ENCODE results near the gene EZR. TPM values are rescaled to one million over a fixed set of nuclear protein-coding genes. Genes with fewer than 3 reads are reported as not detected.

The EZR gene
- total RNA-seq, 1 donor from 2014 or later: 195 TPM

DNA sequence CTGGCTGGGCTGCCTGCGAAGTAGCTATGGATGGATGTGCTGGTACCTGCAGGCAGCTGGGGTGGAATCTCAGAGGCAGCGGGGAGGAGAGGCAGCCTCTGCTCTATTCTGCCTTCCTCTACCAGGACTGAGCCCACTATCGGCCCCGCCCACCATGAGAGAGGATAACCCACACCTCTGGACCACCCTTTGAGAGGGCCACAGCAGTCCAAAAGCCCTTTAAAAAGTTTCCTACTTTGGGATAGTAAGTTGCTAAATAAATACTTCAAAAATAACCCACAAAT, 36.1 kb downstream of the EZR start:
- ATAC-seq: no peak
- DNase-seq: no peak
- intact Hi-C loops (cut with micrococcal nuclease): no loop called here

DNA sequence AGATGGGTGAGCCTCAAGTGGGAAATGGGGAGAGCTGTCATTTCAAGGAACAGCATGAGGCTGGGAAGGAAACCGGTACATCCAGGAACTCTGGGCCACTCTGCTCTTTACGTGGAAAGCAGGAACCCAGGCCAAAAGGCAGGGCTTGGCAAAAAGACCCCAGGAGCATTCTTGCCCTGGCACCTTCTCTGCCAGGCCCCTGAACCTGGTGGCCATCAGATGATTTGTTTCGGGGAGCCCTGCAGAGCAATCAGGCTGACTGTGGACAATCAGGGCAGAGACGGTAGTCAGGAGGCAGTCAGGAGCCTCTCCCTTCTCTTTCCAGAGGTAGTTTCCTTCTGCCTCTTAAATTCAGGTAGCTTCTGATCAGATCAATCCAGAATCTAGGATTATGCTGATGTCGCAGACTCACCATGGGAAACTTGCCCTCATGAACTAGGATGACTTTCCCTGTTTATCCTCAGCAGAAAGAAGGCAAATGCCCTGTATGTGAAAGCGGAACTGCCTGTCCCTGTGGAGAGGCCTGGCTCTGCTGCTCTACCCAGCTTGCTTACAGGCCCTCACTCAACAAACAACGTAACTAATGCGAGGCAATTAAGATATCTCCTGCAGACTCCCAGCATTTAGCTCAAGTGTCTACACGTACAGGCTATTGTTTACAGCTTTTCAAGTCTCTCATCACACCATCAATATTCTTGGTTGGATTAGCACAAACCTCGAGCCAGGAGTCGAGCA, 36.6 kb downstream of the EZR start:
- ATAC-seq: no peak
- intact Hi-C loops (cut with micrococcal nuclease): no loop called here
- no peak for DNase-seq

GRCh38 chr6:158781692-158782373, 37.3 kb downstream of the EZR start:
- intact Hi-C loops (cut with micrococcal nuclease): no loop called here
- no peak for DNase-seq
- peak; percentile 60 for ATAC-seq

DNA sequence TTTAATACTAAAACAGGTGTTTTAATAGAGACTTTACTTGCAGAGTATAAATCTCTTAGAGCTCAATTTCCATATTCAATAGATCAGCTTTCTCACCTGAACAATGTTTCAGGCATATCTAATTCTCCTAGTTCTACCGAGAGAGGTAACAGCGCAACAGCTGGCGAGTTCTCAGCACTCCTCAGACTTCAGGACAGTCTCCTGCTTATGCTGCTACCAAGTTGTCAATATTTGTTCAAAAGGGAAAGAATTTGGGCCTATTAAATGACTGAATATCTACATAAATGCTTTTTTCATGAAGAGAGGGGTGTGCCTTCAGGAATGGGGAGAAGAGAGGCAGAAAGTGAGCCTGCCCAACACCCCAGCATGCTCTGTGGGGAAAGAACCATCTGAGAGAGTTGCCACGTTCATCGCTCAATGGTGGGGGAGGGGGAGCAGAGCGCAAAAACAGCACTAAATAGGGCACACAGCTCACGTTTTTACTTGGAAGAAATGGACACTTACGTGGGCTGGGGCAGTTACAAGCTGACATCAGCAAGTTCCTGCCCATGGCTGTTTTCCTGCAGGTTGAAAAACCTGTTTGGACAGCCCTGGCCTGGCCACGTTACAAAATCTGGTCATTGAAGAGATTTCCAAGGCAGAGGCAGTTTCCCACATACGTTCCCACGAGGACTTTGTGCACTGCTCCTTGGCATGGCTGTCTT, 38.0 kb downstream of the EZR start:
- intact Hi-C loops (cut with micrococcal nuclease): no loop called here
- no peak for ATAC-seq
- DNase-seq: no peak

- intact Hi-C loops (cut with micrococcal nuclease): no loop called here
- ATAC-seq: no peak
- no peak for DNase-seq
Measured at GRCh38 chr6:158780246-158780884, 38.8 kb downstream of the EZR start.

DNA sequence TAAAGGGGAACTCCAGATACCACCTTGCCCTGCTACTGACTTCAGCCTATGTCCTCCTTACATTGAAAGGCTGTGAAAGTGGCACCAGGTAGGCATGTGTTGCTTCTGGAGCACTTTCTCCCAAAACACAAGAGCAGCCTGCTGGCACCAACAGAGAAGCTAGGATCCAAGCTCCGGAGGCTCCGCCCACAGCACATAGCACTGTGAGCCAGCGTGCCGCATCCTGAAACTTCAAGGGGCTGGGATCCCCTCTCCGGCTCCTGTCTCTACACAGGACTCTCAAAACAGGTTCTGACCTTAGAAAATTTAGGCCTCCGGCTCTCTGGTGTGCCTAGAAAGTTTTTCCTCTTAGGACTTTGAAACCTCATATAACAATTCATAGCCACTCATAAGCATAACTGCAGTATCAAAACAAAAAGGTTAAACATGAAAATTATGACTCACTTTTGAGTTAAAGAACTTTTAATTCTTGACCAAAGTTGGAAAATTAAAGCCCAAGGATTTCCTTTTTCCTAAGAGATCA, 41.1 kb downstream of the EZR start:
- ATAC-seq: peak; percentile 49

GRCh38 chr6:158777510-158777909, 41.7 kb downstream of the EZR start:
- DNase-seq (no peak), ATAC-seq (no peak)
- intact Hi-C loops (cut with micrococcal nuclease): no loop called here

More for the DNA sequence above, 41.1 kb downstream of the EZR start:
- DNase-seq: no peak
- intact Hi-C loops (cut with micrococcal nuclease): no loop called here

DNA sequence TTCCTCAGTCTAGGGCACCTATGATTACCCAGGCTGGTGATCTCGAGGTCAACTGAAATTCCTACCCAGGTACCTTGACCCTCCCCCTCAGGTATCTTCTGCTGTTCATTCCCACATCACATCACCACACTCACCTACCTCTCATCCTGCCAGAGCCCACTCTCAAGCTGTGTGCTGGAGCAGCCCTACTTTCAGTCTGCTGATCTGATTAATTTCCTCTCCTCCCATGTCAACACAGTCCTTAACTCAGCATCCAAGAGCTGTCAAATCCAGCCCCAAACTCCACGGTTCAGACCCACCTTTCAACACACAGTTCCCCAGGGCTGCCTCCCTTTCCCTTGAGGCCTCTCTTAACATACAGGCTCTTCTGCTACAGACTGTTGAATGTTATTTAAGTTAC, 42.4 kb downstream of the EZR start:
- intact Hi-C loops (cut with micrococcal nuclease): no loop called here
- ATAC-seq (no peak), DNase-seq (no peak)

GRCh38 chr6:158775832-158776231, 43.3 kb downstream of the EZR start:
- DNase-seq (no peak), ATAC-seq (no peak)
- intact Hi-C loops (cut with micrococcal nuclease): no loop called here

DNA sequence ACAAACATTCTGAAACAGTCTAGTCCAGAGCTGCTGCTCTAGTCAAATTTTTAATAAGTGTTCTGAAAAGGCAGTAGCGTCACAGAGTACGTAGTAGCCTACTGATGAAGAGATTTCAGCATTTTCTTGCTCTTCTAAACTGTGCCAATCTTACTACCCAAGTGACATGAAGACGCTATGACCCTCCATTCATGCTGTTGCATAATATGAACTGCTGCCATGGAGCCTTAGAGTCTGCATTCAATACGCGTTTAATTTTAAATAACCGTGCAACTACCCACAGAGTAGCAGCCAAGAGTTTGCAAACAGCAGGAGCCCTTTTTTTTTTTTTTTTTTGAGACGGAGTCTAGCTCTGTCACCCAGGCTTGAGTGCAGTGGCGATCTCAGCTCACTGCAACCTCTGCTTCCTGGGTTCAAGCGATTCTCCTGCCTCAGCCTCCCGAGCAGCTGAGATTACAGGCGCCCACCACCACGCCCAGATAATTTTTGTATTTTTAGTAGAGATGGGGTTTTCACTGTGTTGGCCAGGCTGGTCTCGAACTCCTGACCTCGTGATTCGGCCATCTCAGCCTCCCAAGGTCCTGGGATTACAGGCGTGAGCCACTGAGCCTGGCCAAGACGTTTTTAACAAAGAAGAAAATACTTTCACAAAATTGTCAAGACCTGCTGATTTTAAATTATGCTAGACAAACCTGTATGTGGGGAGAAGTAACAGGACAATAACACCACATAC, 44.3 kb downstream of the EZR start:
- intact Hi-C loops (cut with micrococcal nuclease): no loop called here
- DNase-seq (peak; percentile 7), ATAC-seq (no peak)

GRCh38 chr6:158773581-158774449, 45.4 kb downstream of the EZR start:
- intact Hi-C loops (cut with micrococcal nuclease): no loop called here

DNA sequence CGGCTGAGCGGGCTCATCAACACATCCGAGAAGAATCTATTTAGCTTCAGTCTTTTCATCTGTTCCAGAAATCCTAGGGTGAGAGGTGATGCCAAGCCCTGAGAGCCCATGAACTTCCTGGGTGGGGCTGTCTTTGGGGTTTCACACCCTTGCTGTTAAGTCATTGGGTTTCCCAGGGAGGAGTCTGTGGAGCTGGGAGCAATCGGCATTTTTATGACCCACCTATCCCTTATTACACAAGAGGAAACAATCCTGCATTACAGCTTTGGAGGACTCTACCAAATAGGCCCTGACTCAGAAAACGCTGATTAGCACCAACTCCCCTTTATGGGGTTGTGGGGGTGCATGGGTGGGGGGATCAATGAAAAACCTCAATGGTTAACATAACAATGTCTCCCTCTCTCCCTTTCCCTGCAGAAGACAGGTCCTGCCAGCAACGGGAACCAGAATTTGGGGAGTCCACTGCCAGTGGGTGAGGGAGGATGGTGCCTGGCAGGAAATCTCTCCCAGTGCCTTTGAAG, 46.3 kb downstream of the EZR start:
- ATAC-seq: no peak
- DNase-seq: no peak
- intact Hi-C loops (cut with micrococcal nuclease): no loop called here

More at GRCh38 chr6:158773581-158774449, 45.4 kb downstream of the EZR start:
- ATAC-seq (no peak), DNase-seq (no peak)

- intact Hi-C loops (cut with micrococcal nuclease): no loop called here
- DNase-seq (no peak), ATAC-seq (no peak)
Measured at GRCh38 chr6:158772172-158772571, 47.0 kb downstream of the EZR start.

DNA sequence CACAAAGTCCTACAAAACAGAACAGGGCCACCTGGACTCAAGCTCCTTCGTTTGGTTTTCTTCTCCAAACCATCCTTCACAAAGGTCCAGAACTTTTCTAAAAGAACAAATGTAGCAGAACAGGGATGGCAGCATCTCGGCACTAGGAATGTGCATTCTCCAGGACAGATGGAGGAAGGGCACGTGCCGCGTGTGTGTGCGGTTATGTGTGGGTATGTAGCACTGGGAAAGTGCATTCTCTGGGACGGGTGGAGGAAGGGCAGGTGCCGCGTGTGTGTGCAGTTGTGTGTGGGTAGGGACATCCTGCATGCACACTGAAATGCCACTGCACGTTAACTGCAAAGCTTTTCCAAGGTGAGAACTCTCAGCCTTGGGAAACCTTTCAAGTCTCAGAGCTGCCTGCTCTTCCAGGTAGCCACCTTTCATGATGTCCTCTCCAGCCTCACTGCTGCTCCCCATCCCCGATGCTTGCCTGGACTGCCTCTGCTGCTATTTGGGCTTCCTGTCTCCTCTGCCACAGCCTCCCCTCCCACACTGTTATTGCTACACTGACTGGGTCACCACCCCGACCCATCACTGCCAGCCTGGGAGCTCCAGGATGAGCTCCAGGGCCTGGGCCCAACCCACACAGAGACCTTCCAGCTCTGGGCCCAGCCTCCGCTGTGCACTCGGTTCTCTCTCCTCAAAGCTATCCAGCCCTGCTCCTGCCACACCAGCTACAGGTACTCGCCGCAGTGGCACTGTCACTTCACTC, 47.6 kb downstream of the EZR start:
- intact Hi-C loops (cut with micrococcal nuclease): no loop called here
- DNase-seq (no peak), ATAC-seq (no peak)

DNA sequence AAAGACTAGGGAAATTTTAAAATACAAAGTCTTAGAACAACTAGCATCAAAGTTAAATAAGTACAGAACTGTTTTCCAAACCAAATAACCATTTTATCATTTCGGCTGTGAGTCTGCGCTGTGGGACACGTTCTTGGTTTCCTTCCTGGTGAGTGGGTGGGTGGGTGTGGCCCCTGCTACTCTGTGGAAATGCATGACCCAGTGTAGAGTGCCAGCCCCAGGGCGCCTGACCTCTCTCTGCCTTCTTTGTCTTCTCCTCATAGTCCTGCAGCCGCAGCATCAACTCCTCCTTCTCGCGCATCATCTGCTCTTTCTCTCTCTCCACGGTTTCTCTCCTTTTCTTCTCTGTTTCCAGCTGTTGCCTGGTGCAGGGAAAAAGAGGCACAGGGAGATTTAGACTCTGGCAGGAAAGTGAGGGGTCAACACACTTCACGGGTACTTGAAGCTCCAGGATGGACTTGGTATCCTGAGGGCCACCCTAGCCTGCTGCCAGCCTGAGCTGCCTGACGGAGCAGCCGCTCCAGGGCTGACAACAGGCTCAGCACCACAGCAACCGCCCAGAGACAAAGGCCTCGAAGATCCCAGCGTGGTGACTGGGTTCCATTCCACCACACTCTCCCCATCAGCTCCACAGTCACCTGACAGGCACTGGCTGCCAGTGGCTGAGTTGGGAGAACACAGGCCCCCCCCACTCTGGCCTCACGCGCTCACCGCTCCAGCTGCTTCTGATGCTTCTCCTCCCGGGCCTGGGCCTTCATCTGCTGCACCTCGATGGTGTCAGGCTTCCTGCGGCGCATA, 48.4 kb downstream of the EZR start:
- DNase-seq (peak; percentile 82), ATAC-seq (peak; percentile 47)
- intact Hi-C loops (cut with micrococcal nuclease): no loop called here

DNA sequence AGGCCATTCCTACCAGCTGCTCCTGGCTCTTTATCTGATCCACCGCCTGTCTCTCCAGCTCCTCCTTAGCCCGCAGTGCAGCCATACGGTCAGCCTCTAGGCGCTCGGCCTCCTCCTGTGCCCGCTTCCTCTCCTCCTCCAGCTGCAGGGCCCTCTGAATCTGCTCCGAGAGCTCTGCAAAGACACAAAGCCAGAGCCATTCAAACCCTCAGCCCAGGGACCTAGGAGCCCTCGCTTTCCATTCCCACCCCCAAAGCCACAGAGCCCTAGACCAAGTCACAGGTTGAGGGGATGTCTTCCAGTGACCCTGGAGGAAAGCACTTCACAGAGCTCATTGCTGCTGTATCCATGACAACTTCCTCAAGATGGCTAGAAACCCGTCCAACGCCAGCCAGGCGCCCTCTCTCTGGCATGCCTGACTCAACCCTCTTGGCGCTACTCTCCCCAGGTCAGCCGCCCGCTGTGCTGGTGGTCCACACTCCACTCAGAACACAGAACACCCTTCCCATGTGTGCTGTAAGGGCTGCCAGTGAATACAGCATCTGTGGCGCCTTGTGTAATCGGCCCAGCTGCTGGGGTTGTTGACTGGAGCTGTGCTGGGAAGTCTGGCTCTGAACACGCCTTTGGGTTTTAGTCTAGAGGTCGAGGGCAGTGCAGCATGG, 49.3 kb downstream of the EZR start:
- ATAC-seq (peak; percentile 70), DNase-seq (peak; percentile 75)
- intact Hi-C loops (cut with micrococcal nuclease): loop anchor here (10.0 kb wide), 1 partner anchor 55 kb away; no protein-coding TSS in a partner anchor
